Stimulated activated CD4-positive, alpha-beta T cell treated with anti-CD3 and anti-CD28 coated beads, Interleukin-1b, Interleukin-23, amount 100 ng/mL, for 48 hours (primary cell): Measurements from ENCODE around the gene AEBP1.

Experiments
- DNase-seq: peaks from one replicate; pipeline ENCODE4 v3.0.0-alpha.2; 2020

Gene AEBP1

GRCh38 chr7:44106311-44107065 lies 2.3 kb downstream of the AEBP1 start:
- no peak for DNase-seq

DNA sequence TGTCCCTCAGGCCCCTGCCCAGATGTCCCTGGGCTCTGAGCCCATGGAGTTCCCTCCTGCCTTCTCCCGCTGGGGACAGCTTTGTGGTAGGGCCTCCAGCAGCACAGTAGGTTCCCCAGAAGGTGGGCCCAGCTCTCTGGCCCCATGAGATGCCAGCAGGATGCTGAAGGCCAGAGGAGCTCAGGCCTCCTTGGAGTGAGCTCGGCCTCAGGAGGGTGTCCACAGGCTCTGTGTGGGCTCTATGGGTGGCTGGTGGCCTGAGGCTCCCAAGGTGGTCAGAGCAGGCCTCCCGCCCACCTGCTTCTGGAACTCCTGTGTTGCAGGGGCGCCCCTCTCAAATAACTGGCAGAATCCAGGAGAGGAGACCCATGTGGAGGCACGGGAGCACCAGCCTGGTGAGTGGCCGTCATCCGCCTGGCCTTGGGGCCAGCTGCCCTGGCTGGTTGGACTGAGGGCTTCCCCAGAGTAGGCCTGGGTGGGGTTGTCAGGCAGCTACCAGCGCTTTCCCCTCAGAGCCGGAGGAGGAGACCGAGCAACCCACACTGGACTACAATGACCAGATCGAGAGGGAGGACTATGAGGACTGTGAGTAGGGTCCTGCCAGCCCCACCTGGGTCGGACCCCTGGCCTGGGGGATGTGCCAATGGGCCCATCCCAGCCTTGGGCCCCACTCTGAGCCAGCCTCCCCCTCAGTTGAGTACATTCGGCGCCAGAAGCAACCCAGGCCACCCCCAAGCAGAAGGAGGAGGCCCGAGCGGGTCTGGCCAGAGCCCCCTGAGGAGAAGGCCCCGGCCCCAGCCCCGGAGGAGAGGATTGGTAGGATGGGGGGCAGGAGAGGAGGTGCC lies 3.2 kb downstream of the AEBP1 start:
- no peak for DNase-seq

DNA sequence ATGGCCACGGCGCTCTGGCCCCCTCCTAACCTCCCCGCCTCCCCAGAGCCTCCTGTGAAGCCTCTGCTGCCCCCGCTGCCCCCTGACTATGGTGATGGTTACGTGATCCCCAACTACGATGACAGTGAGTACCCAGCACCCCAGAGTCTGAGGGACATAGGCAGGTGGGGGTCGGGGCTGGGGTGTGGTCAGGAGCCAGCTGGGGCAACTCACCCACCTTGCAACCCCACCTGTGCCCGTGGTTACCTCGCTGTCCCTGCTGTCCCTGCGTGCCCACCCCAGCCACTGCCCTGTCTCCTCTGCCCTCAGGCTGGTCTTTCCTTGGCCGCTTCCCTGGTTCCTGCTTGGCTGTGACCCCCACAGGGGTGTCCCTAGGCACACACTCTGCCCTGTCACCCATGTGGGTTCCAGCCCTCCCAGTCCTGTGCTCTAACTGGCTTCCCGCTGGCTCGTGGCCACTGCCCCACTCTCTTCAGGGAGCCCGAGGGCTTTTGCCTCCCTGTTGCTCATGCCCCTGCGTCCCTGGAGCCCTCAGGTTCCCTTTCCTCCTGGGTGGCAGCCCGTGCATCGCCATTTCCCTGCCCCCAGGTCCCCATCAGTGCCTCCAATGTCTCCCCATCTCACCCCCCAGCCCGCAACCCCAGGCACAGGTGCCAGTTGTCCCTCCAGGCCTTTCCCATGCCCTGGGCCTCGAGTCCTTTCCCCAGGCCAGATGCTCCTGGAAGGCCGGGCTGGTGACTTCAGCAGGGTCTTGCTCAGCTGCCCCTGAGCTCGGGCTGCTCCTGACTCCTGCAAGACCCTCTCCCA lies 4.0 kb downstream of the AEBP1 start:
- DNase-seq = no peak

- no peak for DNase-seq
These were observed 4.9 kb downstream of the AEBP1 start for GRCh38 chr7:44108768-44109750.

GRCh38 chr7:44109991-44110390 lies 5.8 kb downstream of the AEBP1 start:
- no peak for DNase-seq

DNA sequence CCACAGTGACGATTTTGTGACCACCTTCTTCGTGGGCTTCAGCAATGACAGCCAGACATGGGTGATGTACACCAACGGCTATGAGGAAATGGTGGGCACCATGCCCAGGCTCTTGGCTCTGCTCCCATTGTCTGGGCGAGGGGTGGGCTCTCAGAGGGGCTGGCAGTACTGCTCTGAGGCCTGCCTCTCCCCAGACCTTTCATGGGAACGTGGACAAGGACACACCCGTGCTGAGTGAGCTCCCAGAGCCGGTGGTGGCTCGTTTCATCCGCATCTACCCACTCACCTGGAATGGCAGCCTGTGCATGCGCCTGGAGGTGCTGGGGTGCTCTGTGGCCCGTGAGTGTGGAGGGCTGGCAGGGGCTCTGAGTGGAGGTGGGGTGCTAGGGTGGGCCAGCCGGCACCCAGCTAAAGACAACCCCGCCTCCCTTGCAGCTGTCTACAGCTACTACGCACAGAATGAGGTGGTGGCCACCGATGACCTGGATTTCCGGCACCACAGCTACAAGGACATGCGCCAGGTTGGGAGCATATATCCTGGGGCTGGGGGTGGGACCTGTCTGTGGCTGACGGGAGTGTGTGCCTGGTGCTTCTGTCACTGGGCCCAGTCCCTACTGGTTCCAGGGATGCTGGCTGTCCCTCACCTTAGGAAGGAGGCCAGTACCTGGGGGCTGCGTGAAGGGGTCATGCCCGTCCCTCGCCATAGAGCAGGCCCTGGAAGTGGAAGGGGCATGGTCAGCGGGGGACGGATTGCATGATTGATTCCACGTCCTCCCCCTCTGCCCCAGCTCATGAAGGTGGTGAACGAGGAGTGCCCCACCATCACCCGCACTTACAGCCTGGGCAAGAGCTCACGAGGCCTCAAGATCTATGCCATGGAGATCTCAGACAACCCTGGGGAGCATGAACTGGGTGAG lies 6.8 kb downstream of the AEBP1 start:
- DNase-seq = no peak

DNA sequence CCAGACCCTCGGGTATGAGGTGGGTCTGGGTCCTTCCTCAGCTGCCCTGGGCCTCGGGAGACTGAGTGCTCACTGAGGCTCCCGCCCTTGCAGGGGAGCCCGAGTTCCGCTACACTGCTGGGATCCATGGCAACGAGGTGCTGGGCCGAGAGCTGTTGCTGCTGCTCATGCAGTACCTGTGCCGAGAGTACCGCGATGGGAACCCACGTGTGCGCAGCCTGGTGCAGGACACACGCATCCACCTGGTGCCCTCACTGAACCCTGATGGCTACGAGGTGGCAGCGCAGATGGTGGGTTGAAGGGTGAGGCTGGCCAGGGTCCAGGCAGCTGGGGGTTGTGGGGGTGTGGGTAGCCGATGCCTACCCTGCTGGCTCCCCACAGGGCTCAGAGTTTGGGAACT lies 7.6 kb downstream of the AEBP1 start:
- DNase-seq = no peak

DNA sequence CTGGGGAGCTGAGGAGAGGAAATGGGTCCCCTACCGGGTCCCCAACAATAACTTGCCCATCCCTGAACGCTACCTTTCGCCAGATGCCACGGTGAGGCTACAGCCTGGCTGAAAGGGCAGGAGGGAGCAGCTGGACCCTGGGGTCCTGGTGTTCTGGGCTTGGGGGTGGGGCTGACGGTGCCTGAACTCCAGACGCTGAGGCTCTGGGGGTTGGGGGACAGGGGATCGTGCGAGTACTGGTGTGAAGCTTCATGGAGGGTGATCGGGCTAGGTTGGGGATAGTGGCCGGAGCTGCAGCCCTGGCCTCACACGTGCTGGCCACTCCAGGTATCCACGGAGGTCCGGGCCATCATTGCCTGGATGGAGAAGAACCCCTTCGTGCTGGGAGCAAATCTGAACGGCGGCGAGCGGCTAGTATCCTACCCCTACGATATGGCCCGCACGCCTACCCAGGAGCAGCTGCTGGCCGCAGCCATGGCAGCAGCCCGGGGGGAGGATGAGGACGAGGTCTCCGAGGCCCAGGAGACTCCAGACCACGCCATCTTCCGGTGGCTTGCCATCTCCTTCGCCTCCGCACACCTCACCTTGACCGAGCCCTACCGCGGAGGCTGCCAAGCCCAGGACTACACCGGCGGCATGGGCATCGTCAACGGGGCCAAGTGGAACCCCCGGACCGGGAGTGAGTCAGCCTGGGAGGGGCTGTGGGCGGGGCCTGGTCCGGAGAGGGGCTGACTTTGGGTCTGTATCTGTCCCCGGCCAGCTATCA lies 8.3 kb downstream of the AEBP1 start:
- no peak for DNase-seq

- DNase-seq = no peak
These were observed 9.0 kb downstream of the AEBP1 start for GRCh38 chr7:44112997-44113763.

DNA sequence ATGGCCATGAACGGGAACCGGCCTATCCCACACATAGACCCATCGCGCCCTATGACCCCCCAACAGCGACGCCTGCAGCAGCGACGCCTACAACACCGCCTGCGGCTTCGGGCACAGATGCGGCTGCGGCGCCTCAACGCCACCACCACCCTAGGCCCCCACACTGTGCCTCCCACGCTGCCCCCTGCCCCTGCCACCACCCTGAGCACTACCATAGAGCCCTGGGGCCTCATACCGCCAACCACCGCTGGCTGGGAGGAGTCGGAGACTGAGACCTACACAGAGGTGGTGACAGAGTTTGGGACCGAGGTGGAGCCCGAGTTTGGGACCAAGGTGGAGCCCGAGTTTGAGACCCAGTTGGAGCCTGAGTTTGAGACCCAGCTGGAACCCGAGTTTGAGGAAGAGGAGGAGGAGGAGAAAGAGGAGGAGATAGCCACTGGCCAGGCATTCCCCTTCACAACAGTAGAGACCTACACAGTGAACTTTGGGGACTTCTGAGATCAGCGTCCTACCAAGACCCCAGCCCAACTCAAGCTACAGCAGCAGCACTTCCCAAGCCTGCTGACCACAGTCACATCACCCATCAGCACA lies 9.7 kb downstream of the AEBP1 start:
- DNase-seq = no peak

GRCh38 chr7:44114586-44115310 lies 10.6 kb downstream of the AEBP1 start:
- no peak for DNase-seq

DNA sequence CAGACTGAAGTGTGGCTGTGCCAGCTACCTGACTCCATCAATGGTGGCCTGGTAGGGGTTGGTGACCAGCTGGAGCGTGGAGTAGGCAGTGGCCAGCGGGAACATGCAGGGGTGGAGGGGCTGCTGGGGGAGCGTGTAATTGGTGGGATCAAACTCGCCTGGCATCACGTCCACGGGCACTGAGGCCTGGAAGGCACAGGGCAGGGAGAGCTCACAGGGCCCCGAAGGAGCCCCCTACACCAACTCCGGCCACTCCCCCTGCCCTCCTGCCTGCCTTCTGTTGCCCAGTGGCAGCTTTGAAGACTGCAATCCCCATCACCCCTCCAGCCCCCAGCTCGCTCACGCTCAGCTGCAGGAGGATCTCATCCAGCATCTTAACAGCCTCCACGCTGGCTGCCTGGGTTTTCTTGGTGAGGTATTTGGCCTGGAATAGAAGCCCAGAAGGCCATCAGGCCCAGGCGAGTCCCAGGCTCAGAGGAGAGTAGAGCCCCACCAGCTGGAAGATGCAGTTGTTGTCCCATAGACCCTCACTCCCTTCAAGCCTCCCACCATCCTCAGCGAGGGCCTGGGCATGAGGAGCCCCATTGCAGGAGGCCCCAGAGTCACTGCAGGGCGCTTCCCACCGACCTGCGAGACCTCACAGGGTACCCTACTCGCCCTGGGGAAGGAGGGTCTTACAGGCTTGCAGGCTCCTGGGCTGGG lies 12.1 kb downstream of the AEBP1 start:
- DNase-seq = no peak

DNA sequence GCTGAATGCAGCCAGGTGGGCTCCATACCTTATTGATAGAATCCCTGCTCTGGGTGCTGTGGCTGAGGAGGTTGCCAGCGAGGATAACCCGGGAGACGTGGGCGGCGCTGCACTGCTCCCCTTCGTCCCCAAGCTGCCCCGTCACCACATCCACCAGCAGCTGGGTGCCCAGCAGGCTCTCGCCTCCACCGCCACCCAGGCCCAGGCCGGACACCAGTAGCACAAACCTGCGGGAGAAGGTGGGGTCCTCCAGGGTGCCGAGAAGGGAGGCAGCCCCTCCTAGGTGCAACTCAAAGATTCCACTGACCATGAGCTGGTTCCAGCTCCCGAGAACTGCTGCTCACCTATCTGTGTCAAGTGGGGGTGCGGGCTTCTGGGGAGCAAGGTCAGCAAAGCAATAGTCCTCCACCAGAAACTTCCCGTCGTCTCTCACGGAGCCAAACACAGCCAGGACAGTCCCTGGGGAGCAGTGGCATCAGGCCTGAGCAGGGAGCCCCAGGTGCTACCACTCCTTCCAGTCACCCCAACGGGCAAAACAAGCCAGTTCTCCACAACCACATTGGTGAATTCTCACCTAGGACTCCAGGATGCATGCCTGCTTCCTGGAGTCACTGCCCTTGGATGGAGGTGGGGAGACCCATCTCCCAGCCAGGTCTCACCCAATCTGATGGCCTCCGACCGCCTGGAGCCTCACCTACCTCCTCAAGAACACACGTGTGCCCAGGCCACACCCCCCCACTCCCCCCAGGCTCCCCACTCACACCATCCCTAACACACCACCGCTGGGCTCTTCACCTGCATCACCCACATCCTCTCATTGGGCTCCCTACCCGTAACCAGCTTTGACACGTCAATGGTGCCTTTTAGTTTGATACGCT lies 12.9 kb downstream of the AEBP1 start:
- DNase-seq = no peak

GRCh38 chr7:44117801-44118429 lies 13.8 kb downstream of the AEBP1 start:
- DNase-seq = no peak

GRCh38 chr7:44119829-44120380 lies 15.8 kb downstream of the AEBP1 start:
- no peak for DNase-seq

DNA sequence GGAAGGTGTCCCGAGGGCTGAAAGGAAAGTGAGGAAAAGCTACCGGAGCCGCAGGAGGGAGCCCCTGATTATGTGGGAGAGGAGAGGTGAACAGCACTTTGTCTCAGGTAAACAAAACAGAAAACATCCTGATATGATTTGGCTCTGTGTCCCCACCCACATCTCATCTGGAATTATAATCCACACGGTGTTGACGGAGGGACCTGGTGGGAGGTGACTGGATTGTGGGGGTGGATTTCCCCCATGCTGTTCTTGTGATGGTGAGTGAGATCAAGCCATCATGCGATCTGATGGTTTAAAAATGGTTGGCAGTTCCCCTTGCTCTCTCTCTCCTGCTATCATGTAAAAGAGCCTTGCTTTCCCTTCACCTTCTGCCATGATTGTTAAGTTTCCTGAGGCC lies 16.2 kb downstream of the AEBP1 start:
- no peak for DNase-seq
